GM12878 (cell line): ENCODE results near the gene INSIG2. TPM values are rescaled to one million over a fixed set of nuclear protein-coding genes. Genes with fewer than 3 reads are reported as not detected.

ENCODE experiments used
- ATAC-seq: fragments of 200-7000 bp; cut with Tn5 transposase; 3 replicates; pipeline ENCODE4 v1.9.1; 2020; ENCODE audit warnings: mild to moderate bottlenecking, moderate library complexity
- BruUV-seq: library from RNA; stranded (reverse); fragments of 400-500 nt; replicated peaks from 2 replicates; lab custom pipeline; 2021; lab: Mats Ljungman, UMichigan
- CTCF ChIA-PET: fragments of 300-600 bp; sonication (Branson Sonifier 250); formaldehyde crosslinking; extraction: SDS; loops from one replicate; lab custom pipeline; 2021; ENCODE audit warnings: inconsistent platforms; lab: Yijun Ruan, JAX
- POLR2A ChIA-PET: fragments of 350-600 bp; formaldehyde crosslinking; extraction: SDS; loops from one replicate; lab custom pipeline; 2021; ENCODE audit warnings: inconsistent platforms; lab: Charles Lee
- RAD21 ChIA-PET: fragments of 300-600 bp; sonication (Branson Sonifier 250); formaldehyde crosslinking; loops from one replicate; lab custom pipeline; 2023; ENCODE audit warnings: antibody characterized with exemption; ENCODE audit not compliant: unreplicated experiment; lab: Charles Lee
- SMC1A ChIA-PET: fragments of 300-600 bp; sonication (Branson Sonifier 250); formaldehyde crosslinking; loops from one replicate; lab custom pipeline; 2023; ENCODE audit not compliant: unreplicated experiment, uncharacterized antibody; lab: Charles Lee
- DNase-seq: peaks from one replicate; pipeline ENCODE4 v3.0.0-alpha.2; 2011; ENCODE audit warnings: low read depth, low spot score
- FAIRE-seq: peaks from 3 replicates; lab custom pipeline; 2011; peaks lifted over from hg19 to GRCh38; lab: Jason Lieb, UNC
- H2AFZ ChIP-seq: 2 replicates; pipeline ENCODE4 v1.6.0; 2011; ENCODE audit warnings: low read depth, low read length, control low read depth; ENCODE audit not compliant: control insufficient read depth
- H3K27ac ChIP-seq: 2 replicates; pipeline ENCODE4 v1.5.1; 2011; ENCODE audit warnings: control low read depth; ENCODE audit not compliant: control insufficient read depth, insufficient read depth
- H3K27me3 ChIP-seq, 2 experiments: replicated peaks in 1 of 2; 2 replicates each; pipeline versions ENCODE4 v1.6.0 to v1.6.1; 2011; ENCODE audit warnings: low read length in 1 of 2; ENCODE audit not compliant: control insufficient read depth in 2 of 2, insufficient read depth in 2 of 2
- H3K36me3 ChIP-seq, 2 experiments: 2 replicates each; pipeline ENCODE4 v1.5.1; 2011; ENCODE audit warnings: low read length in 1 of 2; ENCODE audit not compliant: control insufficient read depth in 2 of 2, insufficient read depth in 2 of 2
- H3K4me1 ChIP-seq: 2 replicates; pipeline ENCODE4 v1.6.1; 2011; ENCODE audit warnings: mild to moderate bottlenecking, low read length, moderate library complexity, mixed read lengths; ENCODE audit not compliant: control insufficient read depth, insufficient read depth
- H3K4me2 ChIP-seq: 2 replicates; pipeline ENCODE4 v1.6.0; 2011; ENCODE audit warnings: control low read depth; ENCODE audit not compliant: control insufficient read depth, insufficient read depth
- H3K4me3 ChIP-seq: fragments of 200-600 bp; sonication (generic); 2 replicates; pipeline ENCODE4 v1.5.1; 2016
- H3K79me2 ChIP-seq: 2 replicates; pipeline ENCODE4 v1.6.0; 2011; ENCODE audit warnings: low read length; ENCODE audit not compliant: control insufficient read depth, insufficient read depth
- H3K9ac ChIP-seq: 2 replicates; pipeline ENCODE4 v1.8.0; 2011; ENCODE audit warnings: low read length, control low read depth, mixed read lengths; ENCODE audit not compliant: control insufficient read depth, insufficient read depth
- H3K9me3 ChIP-seq: replicated peaks from 3 replicates; pipeline ENCODE4 v1.5.1; 2011; ENCODE audit warnings: mild to moderate bottlenecking, low read length; ENCODE audit not compliant: control insufficient read depth, insufficient read depth
- H4K20me1 ChIP-seq: 2 replicates; pipeline ENCODE4 v1.6.0; 2011; ENCODE audit not compliant: control insufficient read depth, insufficient read depth
- ATF3 ChIP-seq: IDR thresholded peaks from 2 replicates; pipeline ENCODE4 v1.6.1; 2011; ENCODE audit warnings: low read depth, mild to moderate bottlenecking, low read length, moderate library complexity, borderline replicate concordance; ENCODE audit errors: extremely low read depth
- BCL3 ChIP-seq: IDR thresholded peaks from 2 replicates; pipeline ENCODE4 v1.6.1; 2011; ENCODE audit warnings: borderline replicate concordance, low read depth, mild to moderate bottlenecking, moderate library complexity, low read length; ENCODE audit not compliant: insufficient read depth, poor library complexity, severe bottlenecking
- CBFB ChIP-seq: IDR thresholded peaks from 2 replicates; pipeline ENCODE4 v1.6.1; 2016; ENCODE audit warnings: antibody characterized with exemption, low read depth
- CREB1 ChIP-seq: IDR thresholded peaks from 2 replicates; pipeline ENCODE4 v1.6.1; 2012; ENCODE audit warnings: low read depth, mild to moderate bottlenecking, inconsistent platforms
- FOXK2 ChIP-seq: fragments of 450-650 bp; IDR thresholded peaks from 2 replicates; pipeline ENCODE4 v1.6.1; 2017; ENCODE audit warnings: mild to moderate bottlenecking, moderate library complexity
- JUND ChIP-seq: IDR thresholded peaks from 2 replicates; pipeline ENCODE4 v1.6.1; 2012; ENCODE audit warnings: low read depth, mild to moderate bottlenecking, low read length, improper control_type of control experiment, moderate library complexity
- MLLT1 ChIP-seq: fragments of 450-650 bp; IDR thresholded peaks from 2 replicates; pipeline ENCODE4 v1.6.1; 2016; ENCODE audit warnings: mild to moderate bottlenecking
- MYB ChIP-seq: fragments of 150-350 bp; IDR thresholded peaks from 2 replicates; pipeline ENCODE4 v1.6.1; 2014; ENCODE audit warnings: mild to moderate bottlenecking, low read depth, low read length, borderline replicate concordance
- NFIC ChIP-seq: IDR thresholded peaks from 2 replicates; pipeline ENCODE4 v1.6.1; 2012; ENCODE audit warnings: low read depth, mild to moderate bottlenecking, inconsistent platforms, low read length, moderate library complexity
- NFXL1 ChIP-seq: fragments of 450-650 bp; IDR thresholded peaks from 2 replicates; pipeline ENCODE4 v1.6.1; 2017; ENCODE audit warnings: antibody characterized with exemption, mild to moderate bottlenecking, borderline replicate concordance
- PAX5 ChIP-seq: IDR thresholded peaks from 2 replicates; pipeline ENCODE4 v1.6.1; 2011; ENCODE audit warnings: low read depth, low read length, borderline replicate concordance
- RFX5 ChIP-seq: IDR thresholded peaks from 2 replicates; pipeline ENCODE4 v1.6.1; 2011; ENCODE audit warnings: low read depth, low read length, improper control_type of control experiment
- TARDBP ChIP-seq: IDR thresholded peaks from 2 replicates; pipeline ENCODE4 v1.6.1; 2016; ENCODE audit warnings: borderline replicate concordance
- ZNF217 ChIP-seq: fragments of 450-650 bp; IDR thresholded peaks from 2 replicates; pipeline ENCODE4 v1.6.1; 2017; ENCODE audit warnings: antibody characterized with exemption, mild to moderate bottlenecking
- ZNF24 ChIP-seq: fragments of 450-650 bp; IDR thresholded peaks from 2 replicates; pipeline ENCODE4 v1.6.1; 2017; ENCODE audit warnings: antibody characterized with exemption, mild to moderate bottlenecking
- WGBS: methylation state at CpG from one replicate; pipeline ENCODE4 v1.1.6; 2016; ENCODE audit warnings: low lambda C conversion rate; ENCODE audit not compliant: insufficient replicate concordance, insufficient coverage; ENCODE audit errors: missing lambda C conversion rate; 5-methylcytosine and 5-hydroxymethylcytosine counted together
- in situ Hi-C: fragments of 300-500 bp; cut with MboI; formaldehyde crosslinking; loops from 9 replicates; pipeline ENCODE4 v1.14.3; 2018; ENCODE audit warnings: mixed read lengths
- intact Hi-C: fragments of 100-400 bp; cut with micrococcal nuclease; formaldehyde crosslinking; loops from one replicate; pipeline ENCODE4 v1.14.2; 2022; ENCODE audit not compliant: unreplicated experiment
- polyA plus RNA-seq, 11 experiments: library from polyadenylated mRNA; depleted of rRNA in 4 of 11; unstranded in 6 of 11; stranded (reverse) in 5 of 11; fragments of >200 nt; fragmentation: Nextera tagmentation in 4 of 11; fragmentation: Illumina TruSeq in 1 of 11; extraction: Ambion mirVana in 4 of 11; extraction: Trizol in 1 of 11; gene quantifications; 1 replicate in 1 of 11; 2 replicates in 10 of 11; pipeline versions ENCODE4 v1.2.1 to v1.2.3, GENCODE V29; 2011 to 2016; ENCODE audit warnings: inconsistent platforms in 2 of 11, missing spikeins in 2 of 11, low read depth in 1 of 11
- total RNA-seq, 4 experiments: library from RNA; depleted of rRNA in 3 of 4; stranded (reverse); fragments of >200 nt in 3 of 4; fragmentation: Illumina TruSeq in 1 of 4; extraction: Trizol in 1 of 4; gene quantifications; 2 replicates each; pipeline versions ENCODE4 v1.2.1 to v1.2.3, GENCODE V29; 2013 to 2021
- TF ChIP-seq, protein P1 (sequence below): fragments of 150-350 bp; IDR thresholded peaks from 2 replicates; pipeline ENCODE4 v1.6.1; 2014; ENCODE audit warnings: mild to moderate bottlenecking, low read depth, low read length
- TF ChIP-seq, protein P2 (sequence below): IDR thresholded peaks from 2 replicates; pipeline ENCODE4 v1.6.1; 2012; ENCODE audit warnings: low read depth, low read length, improper control_type of control experiment

INSIG2 gene
- total and polyA plus RNA-seq, 10 of the 15 experiments (the other 5 are each of a cell fraction or from before 2014, with no cell fraction given) = 4.9 to 92.7 (median 12.0) TPM

DNA sequence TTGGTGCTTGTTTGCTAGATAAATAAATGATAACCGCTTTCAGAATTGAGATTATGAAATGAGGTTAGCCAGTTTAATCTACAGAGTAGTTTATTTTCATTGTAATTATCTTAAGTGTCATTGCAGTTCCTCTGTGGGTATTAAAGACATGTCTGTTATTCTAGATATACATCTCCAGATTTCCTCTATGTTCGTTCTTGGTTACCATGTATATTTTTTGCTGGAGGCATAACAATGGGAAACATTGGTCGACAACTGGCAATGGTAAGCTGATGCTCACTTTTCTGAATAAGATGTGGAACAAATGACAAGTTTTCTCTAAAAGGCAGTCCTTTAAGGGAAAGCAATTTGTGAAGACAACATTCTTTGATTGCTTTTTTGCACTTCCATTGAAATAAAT lies 18.7 kb downstream of the INSIG2 start (continued):
- TF ChIP-seq ATF3 = no peak
- TF ChIP-seq MYB = no peak
- TF ChIP-seq FOXK2 = no peak
- TF ChIP-seq, protein P1, sequence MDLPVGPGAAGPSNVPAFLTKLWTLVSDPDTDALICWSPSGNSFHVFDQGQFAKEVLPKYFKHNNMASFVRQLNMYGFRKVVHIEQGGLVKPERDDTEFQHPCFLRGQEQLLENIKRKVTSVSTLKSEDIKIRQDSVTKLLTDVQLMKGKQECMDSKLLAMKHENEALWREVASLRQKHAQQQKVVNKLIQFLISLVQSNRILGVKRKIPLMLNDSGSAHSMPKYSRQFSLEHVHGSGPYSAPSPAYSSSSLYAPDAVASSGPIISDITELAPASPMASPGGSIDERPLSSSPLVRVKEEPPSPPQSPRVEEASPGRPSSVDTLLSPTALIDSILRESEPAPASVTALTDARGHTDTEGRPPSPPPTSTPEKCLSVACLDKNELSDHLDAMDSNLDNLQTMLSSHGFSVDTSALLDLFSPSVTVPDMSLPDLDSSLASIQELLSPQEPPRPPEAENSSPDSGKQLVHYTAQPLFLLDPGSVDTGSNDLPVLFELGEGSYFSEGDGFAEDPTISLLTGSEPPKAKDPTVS = no peak
- no peak for TF ChIP-seq TARDBP
- no peak for TF ChIP-seq ZNF217
- TF ChIP-seq MLLT1 = no peak
- TF ChIP-seq, protein P2, sequence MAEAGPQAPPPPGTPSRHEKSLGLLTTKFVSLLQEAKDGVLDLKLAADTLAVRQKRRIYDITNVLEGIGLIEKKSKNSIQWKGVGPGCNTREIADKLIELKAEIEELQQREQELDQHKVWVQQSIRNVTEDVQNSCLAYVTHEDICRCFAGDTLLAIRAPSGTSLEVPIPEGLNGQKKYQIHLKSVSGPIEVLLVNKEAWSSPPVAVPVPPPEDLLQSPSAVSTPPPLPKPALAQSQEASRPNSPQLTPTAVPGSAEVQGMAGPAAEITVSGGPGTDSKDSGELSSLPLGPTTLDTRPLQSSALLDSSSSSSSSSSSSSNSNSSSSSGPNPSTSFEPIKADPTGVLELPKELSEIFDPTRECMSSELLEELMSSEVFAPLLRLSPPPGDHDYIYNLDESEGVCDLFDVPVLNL = no peak
- no peak for TF ChIP-seq CREB1

GRCh38 chr2:118110310-118110709 lies 22.0 kb downstream of the INSIG2 start:
- H3K9me3 ChIP-seq = no peaks in the 10 kb centered on the region
- no peaks in the 10 kb centered on the region for H3K27me3 ChIP-seq
- no peak overlapping the region for H3K27ac ChIP-seq
- peaks cover 4% of the 10 kb centered on the region for H3K4me1 ChIP-seq
- no TSS peak for BruUV-seq
- no peak overlapping the region for H3K4me2 ChIP-seq
- DNase-seq (no peak), FAIRE-seq (no peak), ATAC-seq (no peak)
- no peaks in the 10 kb centered on the region for H3K79me2 ChIP-seq
- ChIA-PET SMC1A (no interaction called here), POLR2A (no interaction called here), RAD21 (no interaction called here), CTCF (interaction anchor here (1.1 kb wide), 1 partner anchor 21 kb away, joined by 4 read pairs; no protein-coding TSS in a partner anchor)
- in situ Hi-C loops (no loop called here), intact Hi-C loops (no loop called here)
- no peak overlapping the region for H2AFZ ChIP-seq
- H3K36me3 ChIP-seq = peaks cover 0 to 6% of the 10 kb centered on the region in 2 experiments; a peak in 2 of 4 replicates
- TF ChIP-seq BCL3 (no peak), PAX5 (no peak), JUND (no peak), NFIC (no peak), ATF3 (no peak), CBFB (no peak), RFX5 (no peak), ZNF24 (no peak), NFXL1 (no peak)
- no peak overlapping the region for H3K4me3 ChIP-seq
- no peaks in the 10 kb centered on the region for H4K20me1 ChIP-seq
- H3K9ac ChIP-seq = no peak overlapping the region
- WGBS = 95% methylated on average over 3 of the region's 3 CpGs
